ENCODE measurements around the gene SSX2IP.
"Not testable (repeated sequence)": the region's sequence is repeated elsewhere in the genome, so short reads cannot be mapped to it uniquely, and the experiment has no call there.

The SSX2IP gene

GRCh38 chr1:84613026-84613425, 77.2 kb downstream of the SSX2IP start:
- no peak for DNase-seq

- DNase-seq: peak; percentile 35
Observed at GRCh38 chr1:84611796-84612195, 78.5 kb downstream of the SSX2IP start.

- DNase-seq: no peak
Observed at GRCh38 chr1:84611091-84611490, 79.2 kb downstream of the SSX2IP start.

GRCh38 chr1:84606977-84607376, 83.3 kb downstream of the SSX2IP start:
- no peak for DNase-seq

- DNase-seq: no peak
Observed at GRCh38 chr1:84605157-84605556, 85.1 kb downstream of the SSX2IP start.

GRCh38 chr1:84603941-84604830, 86.1 kb downstream of the SSX2IP start:
- DNase-seq: peak; percentile 57

- peak; percentile 46 for DNase-seq
Observed at GRCh38 chr1:84603223-84603622, 87.0 kb downstream of the SSX2IP start.

GRCh38 chr1:84600796-84601195, 89.5 kb downstream of the SSX2IP start:
- no peak for DNase-seq

GRCh38 chr1:84598846-84599741, 91.2 kb downstream of the SSX2IP start:
- DNase-seq: peak; percentile 90

- DNase-seq: peak; percentile 56
Observed at GRCh38 chr1:84598418-84598817, 91.8 kb downstream of the SSX2IP start.

GRCh38 chr1:84597011-84597410, 93.2 kb downstream of the SSX2IP start:
- no peak for DNase-seq

GRCh38 chr1:84594959-84595358, 95.3 kb downstream of the SSX2IP start:
- not testable (repeated sequence) for DNase-seq

Data from fibroblast of upper back skin (primary cell).